CD4-positive, alpha-beta T cell treated with Interleukin-12 subunit alpha and Interleukin-12 subunit beta, for 1 hour (primary cell): ENCODE results near the gene SPANXN3.
"Not testable (repeated sequence)": the region's sequence is repeated elsewhere in the genome, so short reads cannot be mapped to it uniquely, and the experiment has no call there.

Experiments
- DNase-seq: peaks from one replicate; pipeline ENCODE4 v3.0.0-alpha.2; 2020

Gene SPANXN3, protein sequence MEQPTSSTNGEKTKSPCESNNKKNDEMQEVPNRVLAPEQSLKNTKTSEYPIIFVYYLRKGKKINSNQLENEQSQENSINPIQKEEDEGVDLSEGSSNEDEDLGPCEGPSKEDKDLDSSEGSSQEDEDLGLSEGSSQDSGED

DNA sequence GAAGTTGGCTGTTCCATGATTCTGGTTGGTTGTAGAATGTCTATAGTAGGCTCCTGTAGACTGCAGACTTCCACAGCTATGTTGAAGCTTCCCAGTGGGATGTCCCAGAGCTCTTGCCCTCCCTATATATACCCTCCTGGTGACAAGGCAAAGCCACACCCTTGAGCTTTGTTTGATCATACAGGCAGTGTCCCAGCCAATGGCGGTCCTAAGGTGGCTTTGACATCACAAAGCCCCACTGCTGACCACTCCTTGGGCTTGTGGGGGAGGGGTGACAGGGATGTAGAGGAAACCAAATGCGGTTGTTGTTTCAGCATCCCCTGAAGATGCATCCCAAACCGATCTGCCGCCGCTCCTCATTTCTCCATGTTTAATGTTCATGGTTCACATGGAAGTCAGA is at the start of gene SPANXN3:
SPANXN3 (minus strand) TSS at position 101 of the 400 bp plus-strand sequence; CDS start at position 17, 84 bp downstream.
- DNase-seq: not testable (repeated sequence)

DNA sequence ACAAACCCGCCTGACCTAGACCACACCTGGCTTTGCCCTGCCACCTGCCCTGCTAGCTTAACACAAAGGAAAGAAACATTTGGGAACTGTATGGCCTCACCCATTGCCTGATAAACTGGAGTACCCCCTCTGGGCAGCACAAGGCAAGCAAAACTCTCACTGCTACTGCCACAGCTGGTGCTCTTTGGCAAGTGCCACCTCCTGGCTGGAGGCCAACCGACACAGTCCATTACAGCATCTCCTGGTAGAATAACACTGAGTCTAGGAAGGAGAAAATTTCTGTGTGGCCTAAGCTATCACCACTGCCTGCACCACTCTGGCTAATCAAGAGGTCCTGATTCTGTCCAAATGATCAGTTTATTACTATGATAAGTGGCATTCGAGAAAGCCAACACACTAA is 18.9 kb upstream of the SPANXN3 start:
- no peak for DNase-seq

DNA sequence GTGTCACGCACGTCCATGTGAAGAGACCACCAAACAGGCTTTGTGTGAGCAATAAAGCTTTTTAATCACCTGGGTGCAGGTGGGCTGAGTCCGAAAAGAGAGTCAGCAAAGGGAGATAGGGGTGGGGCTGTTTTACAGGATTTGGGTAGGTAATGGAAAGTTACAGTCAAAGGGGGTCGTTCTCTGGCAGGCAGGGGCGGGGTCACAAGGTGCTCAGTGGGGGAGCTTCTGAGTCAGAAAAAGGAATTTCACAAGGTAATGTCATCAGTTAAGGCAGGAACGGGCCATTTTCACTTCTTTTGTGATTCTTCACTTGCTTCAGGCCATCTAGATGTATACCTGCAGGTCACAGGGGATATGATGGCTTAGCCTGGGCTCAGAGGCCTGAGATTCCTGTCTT is 15.1 kb downstream of the SPANXN3 start:
- not testable (repeated sequence) for DNase-seq

DNA sequence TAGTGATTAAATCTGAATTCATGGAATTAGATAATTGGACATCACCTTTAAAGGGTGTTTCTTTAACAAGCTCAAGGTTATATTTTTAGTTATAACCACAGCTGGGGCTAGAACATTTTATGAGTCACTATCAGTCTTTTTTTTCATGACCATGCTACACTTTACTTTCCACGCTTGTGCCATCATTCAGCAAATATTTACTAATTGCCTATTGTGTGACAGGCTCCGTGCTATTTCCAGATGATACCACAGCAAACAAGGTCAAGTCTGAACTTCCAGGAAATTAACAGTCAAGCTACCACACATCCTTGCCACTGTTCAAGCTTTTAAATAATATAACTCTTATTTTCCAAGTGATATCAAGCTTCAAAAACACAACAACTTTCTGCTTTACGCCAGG is 16.5 kb downstream of the SPANXN3 start:
- DNase-seq: no peak

DNA sequence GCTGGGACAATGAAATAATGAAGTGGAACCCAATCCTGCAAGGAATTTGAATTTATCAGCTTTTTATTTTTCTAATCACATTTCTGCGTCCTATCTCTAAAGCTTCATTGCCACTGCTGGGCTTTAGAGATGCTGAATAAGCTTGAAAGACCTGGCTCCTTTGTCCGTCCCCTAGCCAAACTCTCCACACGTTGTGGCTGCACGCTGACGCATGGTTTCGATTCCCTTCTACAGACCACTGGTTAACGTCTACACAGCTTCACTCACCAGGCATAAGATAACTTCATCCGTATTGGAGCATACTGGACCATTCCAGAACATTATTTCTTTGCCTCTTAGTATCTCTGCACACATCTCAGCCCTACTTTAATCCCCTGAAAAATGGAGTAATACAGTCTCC is 31.2 kb downstream of the SPANXN3 start:
- DNase-seq: no peak

DNA sequence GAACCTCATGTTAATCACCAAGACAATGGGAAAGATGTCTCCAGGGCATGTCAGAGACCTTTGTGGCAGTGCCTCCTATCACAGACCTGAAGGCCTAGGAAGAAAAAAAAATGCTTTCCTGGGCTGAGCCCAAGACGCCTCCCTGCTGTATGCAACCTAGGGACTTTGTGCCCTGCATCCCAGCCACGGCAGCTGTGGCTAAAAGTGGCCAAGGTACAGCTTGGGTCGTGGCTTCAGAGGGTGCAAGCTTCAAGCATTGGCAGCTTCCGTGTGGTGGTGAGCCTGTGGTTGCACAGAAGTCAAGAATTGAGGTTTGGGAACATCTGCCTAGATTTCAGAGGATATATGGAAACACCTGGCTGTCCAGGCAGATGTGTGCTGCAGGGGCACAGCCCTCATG is 40.5 kb downstream of the SPANXN3 start:
- DNase-seq: no peak

DNA sequence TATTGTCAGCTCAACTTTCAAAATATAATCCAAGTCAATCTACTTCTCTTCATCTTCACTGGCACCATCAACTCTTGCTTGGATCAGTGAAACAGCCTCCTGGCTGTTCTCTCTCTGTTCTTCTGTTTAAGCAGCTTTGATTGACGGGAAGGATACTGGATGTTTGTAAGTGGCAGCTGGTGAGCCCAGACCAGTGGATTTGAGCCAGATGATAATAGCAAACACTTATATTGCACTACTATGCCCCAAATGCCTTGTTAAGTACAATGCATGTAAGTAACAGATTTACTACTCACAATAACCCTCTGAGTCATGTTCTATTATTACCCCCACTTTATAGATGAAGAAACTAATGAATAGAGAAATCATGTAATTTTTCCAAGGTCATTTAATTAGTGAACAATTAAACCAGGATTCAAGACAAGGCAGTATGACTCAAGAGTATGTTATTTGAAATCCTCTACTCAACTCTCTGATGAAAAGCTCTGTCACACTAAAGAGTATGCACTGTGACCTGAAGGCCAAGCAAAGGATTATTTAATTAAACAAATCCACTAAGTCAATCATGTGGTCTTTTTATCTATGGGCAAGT is 44.8 kb downstream of the SPANXN3 start:
- no peak for DNase-seq

DNA sequence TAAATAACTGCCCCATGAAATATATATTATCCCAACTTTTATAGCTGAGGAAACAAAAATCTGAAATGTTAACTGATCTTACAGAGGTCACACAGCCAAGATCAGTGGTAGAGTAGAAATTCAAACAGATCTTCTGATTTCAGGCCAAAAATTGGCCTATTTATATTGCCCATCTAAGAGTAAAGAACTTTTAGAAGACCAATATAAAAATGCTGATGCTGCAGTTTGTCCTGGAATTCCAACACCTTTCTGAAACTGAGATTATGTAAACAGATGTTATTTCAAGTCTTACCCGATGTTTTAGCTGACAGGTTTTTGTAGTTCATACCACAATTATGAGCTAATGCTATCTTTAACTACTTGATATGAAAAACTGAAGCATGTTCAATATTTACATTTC is 51.1 kb downstream of the SPANXN3 start:
- DNase-seq: no peak

DNA sequence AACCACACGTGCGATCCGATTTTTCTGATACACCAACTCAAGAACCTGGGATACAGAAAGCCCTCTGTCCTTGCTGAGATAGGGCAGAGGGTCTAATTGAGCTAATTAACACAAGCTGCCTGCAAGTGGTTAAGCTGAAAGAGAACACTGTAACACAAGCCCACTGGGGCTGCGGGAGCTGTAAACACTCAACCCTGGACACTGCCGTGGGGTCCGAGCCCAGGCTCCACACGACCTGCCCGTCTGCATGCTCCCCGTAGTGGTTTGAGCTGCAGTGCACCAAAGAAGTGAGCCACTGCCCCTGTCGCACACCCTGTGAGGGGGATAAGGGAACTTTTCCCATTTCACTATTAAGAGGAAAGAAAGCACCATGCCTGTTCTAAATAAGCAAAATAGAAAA is 54.6 kb downstream of the SPANXN3 start:
- DNase-seq: no peak

DNA sequence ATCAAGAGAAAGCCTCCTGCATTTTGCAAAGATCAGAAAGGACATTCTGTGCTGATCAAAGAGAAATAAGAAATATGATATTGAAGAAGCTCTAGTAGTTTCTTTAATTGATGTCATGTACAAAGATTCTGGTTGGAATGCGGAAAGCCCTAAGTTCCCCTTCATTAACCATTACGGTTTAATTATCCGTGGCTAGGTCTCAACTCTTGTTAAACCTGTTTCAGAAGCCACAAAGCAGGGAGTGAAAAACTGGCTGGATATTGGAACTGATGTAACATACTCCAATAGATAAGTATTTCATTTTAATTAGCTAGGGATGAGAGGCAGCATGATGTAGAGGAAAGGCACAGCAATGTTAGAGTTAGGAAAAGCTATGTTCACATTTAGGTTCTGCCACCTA is 55.7 kb downstream of the SPANXN3 start:
- no peak for DNase-seq
